Endothelial cell of umbilical vein (primary cell): ENCODE data around the gene PRKAR1B. TPM values are rescaled to one million over a fixed set of nuclear protein-coding genes. Genes with fewer than 3 reads are reported as not detected.

Experiments used
- BruUV-seq: library from RNA; stranded (reverse); fragments of 400-500 nt; replicated peaks from 2 replicates; lab custom pipeline; 2021; lab: Mats Ljungman, UMichigan
- CTCF ChIA-PET: fragments of 300-600, 350-600 bp; sonication (Branson Sonifier 250); formaldehyde crosslinking; loops from one replicate; lab custom pipeline; 2021; ENCODE audit warnings: antibody characterized with exemption, inconsistent platforms; lab: Charles Lee
- POLR2A ChIA-PET: fragments of 300-600, 350-600 bp; sonication (Branson Sonifier 250); formaldehyde crosslinking; loops from one replicate; lab custom pipeline; 2021; ENCODE audit warnings: antibody characterized with exemption, inconsistent platforms; lab: Charles Lee
- DNase-seq: peaks from one replicate; pipeline ENCODE4 v3.0.0-alpha.2; 2011; ENCODE audit warnings: low read depth, low spot score
- FAIRE-seq: peaks from 2 replicates; lab custom pipeline; 2011; peaks lifted over from hg19 to GRCh38; lab: Jason Lieb, UNC
- H2AFZ ChIP-seq: 2 replicates; pipeline ENCODE4 v1.6.0; 2012; ENCODE audit warnings: low read depth, low read length, control low read depth, inconsistent platforms
- H3K27ac ChIP-seq: 2 replicates; pipeline ENCODE4 v1.5.1; 2011; ENCODE audit warnings: low read depth, mild to moderate bottlenecking, control low read depth, low read length, moderate library complexity; ENCODE audit not compliant: insufficient read depth
- H3K27me3 ChIP-seq, 2 experiments: 2 replicates each; pipeline versions ENCODE4 v1.6.0 to v1.6.1; 2011; ENCODE audit warnings: low read length in 2 of 2, mixed read lengths in 1 of 2; ENCODE audit not compliant: control insufficient read depth in 2 of 2, insufficient read depth in 2 of 2
- H3K36me3 ChIP-seq, 2 experiments: 2 replicates in 1 of 2; 3 replicates in 1 of 2; pipeline ENCODE4 v1.5.1; 2011; ENCODE audit warnings: low read length in 2 of 2, mild to moderate bottlenecking in 1 of 2, moderate library complexity in 1 of 2; ENCODE audit not compliant: control insufficient read depth in 2 of 2, insufficient read depth in 2 of 2; ENCODE audit errors: extremely low read depth in 1 of 2
- H3K4me1 ChIP-seq: 3 replicates; pipeline ENCODE4 v1.5.1; 2011; ENCODE audit warnings: mild to moderate bottlenecking, low read length; ENCODE audit not compliant: control insufficient read depth, insufficient read depth; ENCODE audit errors: extremely low read depth
- H3K4me2 ChIP-seq: 2 replicates; pipeline ENCODE4 v1.6.1; 2011; ENCODE audit warnings: low read length, control low read depth, mixed read lengths; ENCODE audit not compliant: insufficient read depth
- H3K4me3 ChIP-seq, 3 experiments: fragments of 200-600 bp in 1 of 3; sonication (generic), shearing (Covaris generic) in 1 of 3; replicated peaks in 1 of 3; 2 replicates each; pipeline ENCODE4 v1.5.1; 2011 to 2016; ENCODE audit warnings: control low read depth in 3 of 3, low read length in 3 of 3, mild to moderate bottlenecking in 2 of 3, inconsistent platforms in 1 of 3, low read depth in 1 of 3, moderate library complexity in 1 of 3; ENCODE audit not compliant: insufficient read depth in 1 of 3
- H3K79me2 ChIP-seq: 2 replicates; pipeline ENCODE4 v1.6.0; 2012; ENCODE audit warnings: low read length, inconsistent platforms; ENCODE audit not compliant: control insufficient read depth, insufficient read depth
- H3K9ac ChIP-seq: replicated peaks from 2 replicates; pipeline ENCODE3; 2011; ENCODE audit warnings: low read length, control low read depth; ENCODE audit not compliant: insufficient read depth; ENCODE audit errors: extremely low read depth
- H3K9me1 ChIP-seq: replicated peaks from 3 replicates; pipeline ENCODE4 v1.6.0; 2011; ENCODE audit warnings: mild to moderate bottlenecking, low read length; ENCODE audit not compliant: control insufficient read depth, insufficient read depth; ENCODE audit errors: extremely low read depth
- H3K9me3 ChIP-seq: replicated peaks from 2 replicates; pipeline ENCODE4 v1.5.1; 2012; ENCODE audit warnings: low read length, inconsistent platforms; ENCODE audit not compliant: control insufficient read depth, insufficient read depth
- H4K20me1 ChIP-seq: replicated peaks from 2 replicates; pipeline ENCODE3; 2011; ENCODE audit warnings: mild to moderate bottlenecking, low read length; ENCODE audit not compliant: control insufficient read depth, insufficient read depth; ENCODE audit errors: extremely low read depth
- EZH2 ChIP-seq: IDR thresholded peaks from 2 replicates; pipeline ENCODE4 v1.6.1; 2012; ENCODE audit warnings: borderline replicate concordance, low read depth, mild to moderate bottlenecking, moderate library complexity, low read length, inconsistent platforms; ENCODE audit not compliant: severe bottlenecking
- FOS ChIP-seq: IDR thresholded peaks from 2 replicates; pipeline ENCODE4 v1.6.1; 2011; ENCODE audit warnings: mild to moderate bottlenecking, low read length, moderate library complexity, borderline replicate concordance; ENCODE audit not compliant: insufficient read depth
- GATA2 ChIP-seq: IDR thresholded peaks from 2 replicates; pipeline ENCODE4 v1.7.0; 2011; ENCODE audit warnings: low read depth, mild to moderate bottlenecking, moderate library complexity, mixed read lengths, low read length; ENCODE audit not compliant: insufficient read length, insufficient read depth
- JUN ChIP-seq: IDR thresholded peaks from 2 replicates; pipeline ENCODE4 v1.6.1; 2011; ENCODE audit warnings: borderline replicate concordance, low read depth; ENCODE audit not compliant: insufficient read length, insufficient read depth
- MYC ChIP-seq: IDR thresholded peaks from one replicate; pipeline ENCODE4 v1.6.1; 2011; ENCODE audit warnings: mild to moderate bottlenecking, low read depth, low read length
- POLR2A ChIP-seq: IDR thresholded peaks from 2 replicates; pipeline ENCODE4 v1.6.1; 2012; ENCODE audit warnings: low read depth, mild to moderate bottlenecking, control low read depth, low read length
- POLR2AphosphoS5 ChIP-seq: IDR thresholded peaks from 2 replicates; pipeline ENCODE4 v1.6.1; 2012; ENCODE audit warnings: low read depth, mild to moderate bottlenecking, control low read depth, low read length, moderate library complexity; ENCODE audit not compliant: insufficient read depth
- dilution Hi-C: fragments of 300-500 bp; cut with MboI; formaldehyde crosslinking; loops from one replicate; pipeline ENCODE4 v1.15.0; 2019; ENCODE audit warnings: low sequenced_read_pairs; ENCODE audit not compliant: extremely low pct_ligation_motif_present
- intact Hi-C: fragments of 100-400 bp; cut with micrococcal nuclease; formaldehyde crosslinking; loops from one replicate; pipeline ENCODE4 v1.10.0; 2022
- polyA plus RNA-seq, 4 experiments: library from polyadenylated mRNA; depleted of rRNA in 3 of 4; stranded (reverse) in 3 of 4; unstranded in 1 of 4; fragments of >200 nt; gene quantifications; 2 replicates each; pipeline versions ENCODE4 v1.2.1 to v1.2.3, GENCODE V29; 2011 to 2012; ENCODE audit warnings: missing spikeins in 1 of 4
- total RNA-seq: library from RNA; stranded (reverse); gene quantifications from 2 replicates; pipeline ENCODE4 v1.2.3, GENCODE V29; 2021
- TF ChIP-seq, protein P1 (sequence below), 2 donors: IDR thresholded peaks; 1 replicate in 1 of 2; 2 replicates in 1 of 2; pipeline ENCODE4 v1.5.1; 2011; ENCODE audit warnings: low read length in 2 of 2, mild to moderate bottlenecking in 2 of 2, moderate library complexity in 2 of 2, control low read depth in 1 of 2, inconsistent platforms in 1 of 2, low read depth in 1 of 2; ENCODE audit not compliant: insufficient read depth in 1 of 2; ENCODE audit errors: extremely low read depth in 1 of 2
- TF ChIP-seq, protein P2 (sequence below): IDR thresholded peaks from 2 replicates; pipeline ENCODE4 v1.6.1; 2011; ENCODE audit not compliant: insufficient read depth, insufficient read length

Gene PRKAR1B
- total and polyA plus RNA-seq, 2 donors (not counting 3 experiments of a cell fraction or from before 2014, with no cell fraction given) = 15.4 to 29.2 TPM

DNA sequence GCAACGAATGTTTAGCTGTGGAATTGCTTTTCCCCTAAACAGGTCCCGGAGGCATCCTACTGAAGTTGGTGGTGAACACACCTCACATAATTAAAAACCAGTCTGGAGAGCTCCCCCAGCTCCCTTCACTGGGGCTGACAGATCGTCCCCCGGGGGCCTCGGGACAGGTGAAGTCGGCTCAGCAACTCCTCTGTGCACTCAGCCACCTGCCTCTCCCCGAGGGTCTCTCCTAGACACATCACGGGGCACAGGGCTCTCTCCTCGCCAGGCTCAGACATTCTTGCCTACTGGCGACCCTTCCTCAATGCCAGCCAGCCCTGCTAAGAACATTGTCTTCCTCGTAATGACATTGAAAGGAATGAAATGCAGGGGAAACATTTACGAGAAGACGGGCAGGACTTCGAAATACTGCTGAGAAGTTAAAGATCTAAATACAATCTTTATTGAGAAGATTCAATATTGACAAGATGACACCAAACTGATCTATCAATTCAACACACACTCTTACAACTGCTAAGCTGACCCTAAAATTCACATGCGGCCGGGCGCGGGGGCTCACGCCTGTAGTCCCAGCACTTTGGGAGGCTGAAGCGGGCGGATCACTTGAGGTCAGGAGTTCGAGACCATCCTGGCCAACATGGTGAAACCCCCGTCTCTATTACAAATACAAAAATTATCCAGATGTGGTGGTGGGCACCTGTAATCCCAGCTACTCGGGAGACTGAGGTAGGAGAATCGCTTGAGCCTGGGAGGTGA, 88.6 kb downstream of the PRKAR1B start:
- intact Hi-C loops = loop anchor here (10.0 kb wide), 1 partner anchor 136 kb away; no protein-coding TSS in a partner anchor

More for the DNA sequence above, 88.6 kb downstream of the PRKAR1B start:
- TF ChIP-seq, protein P1, sequence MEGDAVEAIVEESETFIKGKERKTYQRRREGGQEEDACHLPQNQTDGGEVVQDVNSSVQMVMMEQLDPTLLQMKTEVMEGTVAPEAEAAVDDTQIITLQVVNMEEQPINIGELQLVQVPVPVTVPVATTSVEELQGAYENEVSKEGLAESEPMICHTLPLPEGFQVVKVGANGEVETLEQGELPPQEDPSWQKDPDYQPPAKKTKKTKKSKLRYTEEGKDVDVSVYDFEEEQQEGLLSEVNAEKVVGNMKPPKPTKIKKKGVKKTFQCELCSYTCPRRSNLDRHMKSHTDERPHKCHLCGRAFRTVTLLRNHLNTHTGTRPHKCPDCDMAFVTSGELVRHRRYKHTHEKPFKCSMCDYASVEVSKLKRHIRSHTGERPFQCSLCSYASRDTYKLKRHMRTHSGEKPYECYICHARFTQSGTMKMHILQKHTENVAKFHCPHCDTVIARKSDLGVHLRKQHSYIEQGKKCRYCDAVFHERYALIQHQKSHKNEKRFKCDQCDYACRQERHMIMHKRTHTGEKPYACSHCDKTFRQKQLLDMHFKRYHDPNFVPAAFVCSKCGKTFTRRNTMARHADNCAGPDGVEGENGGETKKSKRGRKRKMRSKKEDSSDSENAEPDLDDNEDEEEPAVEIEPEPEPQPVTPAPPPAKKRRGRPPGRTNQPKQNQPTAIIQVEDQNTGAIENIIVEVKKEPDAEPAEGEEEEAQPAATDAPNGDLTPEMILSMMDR (IDR thresholded peaks at IDR 0.05; ENCODE audit: extremely low read depth in 1 of 2, insufficient read depth in 1 of 2, low read depth in 1 of 2, low read length in 2 of 2) = no peak
- TF ChIP-seq MYC = no peak
- TF ChIP-seq EZH2 = no peak
- TF ChIP-seq, protein P2, sequence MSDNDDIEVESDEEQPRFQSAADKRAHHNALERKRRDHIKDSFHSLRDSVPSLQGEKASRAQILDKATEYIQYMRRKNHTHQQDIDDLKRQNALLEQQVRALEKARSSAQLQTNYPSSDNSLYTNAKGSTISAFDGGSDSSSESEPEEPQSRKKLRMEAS = no peak
- no peak for TF ChIP-seq POLR2A
- no peak for TF ChIP-seq JUN
- no peak for TF ChIP-seq POLR2AphosphoS5
- no peak for TF ChIP-seq FOS
- no peak for TF ChIP-seq GATA2
- H3K4me1 ChIP-seq = no peaks in the 10 kb centered on the region
- POLR2A ChIA-PET = no interaction called here
- no peaks in the 10 kb centered on the region for H4K20me1 ChIP-seq
- FAIRE-seq (no peak), DNase-seq (no peak)
- CTCF ChIA-PET = interaction anchor here (1.6 to 3.7 kb wide), 3 partner anchors 117 to 316 kb away, joined by 4 to 24 read pairs (median 5); no protein-coding TSS in a partner anchor
- H2AFZ ChIP-seq = no peak overlapping the region
- dilution Hi-C loops = no loop called here
- no peaks in the 10 kb centered on the region for H3K9me1 ChIP-seq
- no peaks in the 10 kb centered on the region for H3K9me3 ChIP-seq
- BruUV-seq = no TSS peak
- no peaks in the 10 kb centered on the region for H3K79me2 ChIP-seq
- no peak overlapping the region for H3K9ac ChIP-seq
- H3K27me3 ChIP-seq = no peaks in the 10 kb centered on the region
- no peaks in the 10 kb centered on the region for H3K36me3 ChIP-seq
- H3K4me2 ChIP-seq = no peak overlapping the region
- no peak overlapping the region for H3K27ac ChIP-seq
- no peak overlapping the region for H3K4me3 ChIP-seq
